ENCODE measurements around the gene SGTA. TPM values are rescaled to one million over a fixed set of nuclear protein-coding genes. Genes with fewer than 3 reads are reported as not detected.

The SGTA gene
- polyA plus RNA-seq, 3 donors = 21.6 to 35.4 (median 22.0) TPM

GRCh38 chr19:2795827-2796658, 13.0 kb upstream of the SGTA start:
- Mint-ChIP-seq H3K4me3 (no peak overlapping the region), H3K36me3 (peaks cover 28 to 77% of the 10 kb centered on the region in 2 donors), H3K9me3 (no peaks in the 10 kb centered on the region), H3K4me1 (no peaks in the 10 kb centered on the region), H3K27ac (peak overlapping the region in 2 of 7 donors; percentile 42 to 43), H3K27me3 (ENCODE audit: low read depth in 3 of 3) (peaks cover 0 to 2% (median 0%) of the 10 kb centered on the region in 3 donors)
- H3K79me2 ChIP-seq (ENCODE audit: insufficient read depth, low read length) = no peaks in the 10 kb centered on the region
- WGBS (ENCODE audit: insufficient coverage) = 92% methylated on average over 23 of the region's 27 CpGs
- no peak for DNase-seq
- H3K9ac ChIP-seq (ENCODE audit: insufficient read depth, low read length, poor library complexity, severe bottlenecking) = no peak overlapping the region
- TF ChIP-seq, protein P1, sequence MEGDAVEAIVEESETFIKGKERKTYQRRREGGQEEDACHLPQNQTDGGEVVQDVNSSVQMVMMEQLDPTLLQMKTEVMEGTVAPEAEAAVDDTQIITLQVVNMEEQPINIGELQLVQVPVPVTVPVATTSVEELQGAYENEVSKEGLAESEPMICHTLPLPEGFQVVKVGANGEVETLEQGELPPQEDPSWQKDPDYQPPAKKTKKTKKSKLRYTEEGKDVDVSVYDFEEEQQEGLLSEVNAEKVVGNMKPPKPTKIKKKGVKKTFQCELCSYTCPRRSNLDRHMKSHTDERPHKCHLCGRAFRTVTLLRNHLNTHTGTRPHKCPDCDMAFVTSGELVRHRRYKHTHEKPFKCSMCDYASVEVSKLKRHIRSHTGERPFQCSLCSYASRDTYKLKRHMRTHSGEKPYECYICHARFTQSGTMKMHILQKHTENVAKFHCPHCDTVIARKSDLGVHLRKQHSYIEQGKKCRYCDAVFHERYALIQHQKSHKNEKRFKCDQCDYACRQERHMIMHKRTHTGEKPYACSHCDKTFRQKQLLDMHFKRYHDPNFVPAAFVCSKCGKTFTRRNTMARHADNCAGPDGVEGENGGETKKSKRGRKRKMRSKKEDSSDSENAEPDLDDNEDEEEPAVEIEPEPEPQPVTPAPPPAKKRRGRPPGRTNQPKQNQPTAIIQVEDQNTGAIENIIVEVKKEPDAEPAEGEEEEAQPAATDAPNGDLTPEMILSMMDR (IDR thresholded peaks at IDR 0.05) = no peak
- H3K27me3 ChIP-seq (ENCODE audit: control insufficient read depth in 2 of 2, insufficient read depth in 2 of 2, low read length in 2 of 2) = no peaks in the 10 kb centered on the region
- H3K27ac ChIP-seq (ENCODE audit: low read depth in 1 of 2, low read length in 2 of 2) = no peak overlapping the region
- no peaks in the 10 kb centered on the region for H3K4me1 ChIP-seq (ENCODE audit: control insufficient read depth in 1 of 2, insufficient read depth in 2 of 2, low read length in 2 of 2)
- intact Hi-C loops (cut with micrococcal nuclease) = no loop called here
- no peak overlapping the region for H3K4me2 ChIP-seq (replicated peaks; ENCODE audit: extremely low read depth, low read length, poor library complexity, severe bottlenecking)
- peaks cover 17 to 54% of the 10 kb centered on the region in 2 donors for H3K36me3 ChIP-seq (replicated peaks in 1 of 2; ENCODE audit: control insufficient read depth in 1 of 2, insufficient read depth in 2 of 2, low read length in 2 of 2)
- H2AFZ ChIP-seq (ENCODE audit: insufficient read depth, low read depth, low read length, poor library complexity, severe bottlenecking) = no peak overlapping the region
- H4K20me1 ChIP-seq (ENCODE audit: insufficient read depth, low read length) = no peaks in the 10 kb centered on the region
- no peaks in the 10 kb centered on the region for H3K9me3 ChIP-seq (replicated peaks in 1 of 2; ENCODE audit: control insufficient read depth in 1 of 2, insufficient read depth in 1 of 2, low read length in 2 of 2)
- H3K4me3 ChIP-seq (replicated peaks in 1 of 3; ENCODE audit: low read depth in 2 of 3, low read length in 3 of 3) = no peak overlapping the region

GRCh38 chr19:2793577-2793976, 10.5 kb upstream of the SGTA start:
- Histone ChIP-seq H3K79me2 (ENCODE audit: insufficient read depth, low read length) (peaks cover 4% of the 10 kb centered on the region), H3K9me3 (replicated peaks in 1 of 2; ENCODE audit: control insufficient read depth in 1 of 2, insufficient read depth in 1 of 2, low read length in 2 of 2) (no peaks in the 10 kb centered on the region), H4K20me1 (ENCODE audit: insufficient read depth, low read length) (no peaks in the 10 kb centered on the region), H3K9ac (ENCODE audit: insufficient read depth, low read length, poor library complexity, severe bottlenecking) (no peak overlapping the region), H3K4me2 (replicated peaks; ENCODE audit: extremely low read depth, low read length, poor library complexity, severe bottlenecking) (no peak overlapping the region), H3K36me3 (replicated peaks in 1 of 2; ENCODE audit: control insufficient read depth in 1 of 2, insufficient read depth in 2 of 2, low read length in 2 of 2) (peaks cover 21 to 49% of the 10 kb centered on the region in 2 donors), H3K27me3 (ENCODE audit: control insufficient read depth in 2 of 2, insufficient read depth in 2 of 2, low read length in 2 of 2) (no peaks in the 10 kb centered on the region), H3K4me3 (replicated peaks in 1 of 3; ENCODE audit: low read depth in 2 of 3, low read length in 3 of 3) (no peak overlapping the region), H2AFZ (ENCODE audit: insufficient read depth, low read depth, low read length, poor library complexity, severe bottlenecking) (no peak overlapping the region), H3K27ac (ENCODE audit: low read depth in 1 of 2, low read length in 2 of 2) (no peak overlapping the region), H3K4me1 (ENCODE audit: control insufficient read depth in 1 of 2, insufficient read depth in 2 of 2, low read length in 2 of 2) (no peaks in the 10 kb centered on the region)
- no peaks in the 10 kb centered on the region for H3K4me1 Mint-ChIP-seq
- no peaks in the 10 kb centered on the region for H3K27me3 Mint-ChIP-seq (ENCODE audit: low read depth in 3 of 3)
- H3K9me3 Mint-ChIP-seq = no peaks in the 10 kb centered on the region
- intact Hi-C loops (cut with micrococcal nuclease) = no loop called here
- WGBS (ENCODE audit: insufficient coverage) = 98% methylated on average over 8 of the region's 12 CpGs
- no peak overlapping the region for H3K27ac Mint-ChIP-seq
- TF ChIP-seq, protein P1 (IDR thresholded peaks at IDR 0.05) = no peak
- DNase-seq = no peak
- H3K4me3 Mint-ChIP-seq = no peak overlapping the region
- H3K36me3 Mint-ChIP-seq = peaks cover 28 to 71% of the 10 kb centered on the region in 2 donors
